H1 (cell line): ENCODE results near the gene SPDYE3. TPM values are rescaled to one million over a fixed set of nuclear protein-coding genes. Genes with fewer than 3 reads are reported as not detected.

Experiments
- CTCF ChIA-PET: fragments of 300-600 bp; sonication (Branson Sonifier 250); formaldehyde crosslinking; loops from one replicate; lab custom pipeline; 2021; ENCODE audit not compliant: partially characterized antibody; lab: Charles Lee
- POLR2A ChIA-PET: fragments of 300-600 bp; sonication (Branson Sonifier 250); formaldehyde crosslinking; loops from one replicate; lab custom pipeline; 2021; ENCODE audit warnings: inconsistent platforms; ENCODE audit not compliant: partially characterized antibody; lab: Charles Lee
- DNase-seq, 2 experiments: peaks; one replicate each; pipeline versions ENCODE4 v3.0.0 to v3.0.0-alpha.2; 2010 to 2022; ENCODE audit warnings: low spot score in 2 of 2, low read depth in 1 of 2, mixed read lengths in 1 of 2
- FAIRE-seq: peaks from 2 replicates; lab custom pipeline; 2011; peaks lifted over from hg19 to GRCh38; lab: Jason Lieb, UNC
- H2AFZ ChIP-seq: 2 replicates; pipeline ENCODE4 v1.8.1; 2012; ENCODE audit warnings: low read length, inconsistent platforms
- H2AK5ac ChIP-seq: 2 replicates; pipeline ENCODE4 v1.6.1; 2013; ENCODE audit warnings: low read depth, low read length
- H2BK120ac ChIP-seq: replicated peaks from 2 replicates; pipeline ENCODE3; 2013; ENCODE audit warnings: low read depth, low read length, inconsistent platforms
- H2BK12ac ChIP-seq: 2 replicates; pipeline ENCODE4 v1.6.1; 2013; ENCODE audit warnings: low read depth, low read length
- H2BK15ac ChIP-seq: 2 replicates; pipeline ENCODE4 v1.6.1; 2013; ENCODE audit warnings: low read length
- H2BK20ac ChIP-seq: 2 replicates; pipeline ENCODE4 v1.6.1; 2013; ENCODE audit warnings: low read length
- H2BK5ac ChIP-seq: 2 replicates; pipeline ENCODE4 v1.6.1; 2013; ENCODE audit warnings: low read depth, low read length
- H3K14ac ChIP-seq: 2 replicates; pipeline ENCODE4 v1.6.1; 2013; ENCODE audit warnings: inconsistent platforms; ENCODE audit not compliant: insufficient read length
- H3K18ac ChIP-seq: 2 replicates; pipeline ENCODE4 v1.6.1; 2013; ENCODE audit warnings: low read length; ENCODE audit errors: extremely low read depth
- H3K23ac ChIP-seq: 2 replicates; pipeline ENCODE4 v1.6.1; 2013; ENCODE audit warnings: inconsistent platforms; ENCODE audit not compliant: insufficient read length
- H3K23me2 ChIP-seq: 2 replicates; pipeline ENCODE4 v1.6.1; 2013; ENCODE audit warnings: low read depth, low read length
- H3K27ac ChIP-seq: 2 replicates; pipeline ENCODE4 v1.6.1; 2011; ENCODE audit warnings: low read depth, low read length, inconsistent platforms
- H3K27me3 ChIP-seq, 4 experiments: replicated peaks in 1 of 4; 1 replicate in 1 of 4; 2 replicates in 3 of 4; pipeline versions ENCODE4 v1.6.1 to v1.8.1; 2011 to 2013; ENCODE audit warnings: low read length in 3 of 4, mild to moderate bottlenecking in 3 of 4, inconsistent platforms in 2 of 4, mixed read lengths in 2 of 4, moderate library complexity in 1 of 4; ENCODE audit not compliant: control insufficient read depth in 3 of 4, insufficient read depth in 3 of 4; ENCODE audit errors: extremely low read depth in 1 of 4
- H3K36me3 ChIP-seq, 4 experiments: 2 replicates each; pipeline versions ENCODE4 v1.6.1 to v1.8.1; 2011 to 2013; ENCODE audit warnings: mild to moderate bottlenecking in 4 of 4, low read length in 3 of 4, moderate library complexity in 2 of 4, control low read depth in 1 of 4, inconsistent platforms in 1 of 4; ENCODE audit not compliant: insufficient read depth in 4 of 4, control insufficient read depth in 2 of 4
- H3K4ac ChIP-seq: replicated peaks from 2 replicates; pipeline ENCODE3; 2013; ENCODE audit warnings: low read length, low read depth, mixed read lengths, inconsistent platforms; ENCODE audit not compliant: insufficient read length
- H3K4me1 ChIP-seq, 4 experiments: replicated peaks in 1 of 4; 1 replicate in 1 of 4; 2 replicates in 3 of 4; pipeline versions ENCODE4 v1.6.1 to v1.8.1; 2011 to 2013; ENCODE audit warnings: low read length in 3 of 4, inconsistent platforms in 2 of 4, mixed read lengths in 1 of 4; ENCODE audit not compliant: insufficient read depth in 4 of 4, control insufficient read depth in 3 of 4
- H3K4me2 ChIP-seq, 2 experiments: 2 replicates each; pipeline versions ENCODE4 v1.6.1 to v1.8.1; 2011 to 2013; ENCODE audit warnings: low read depth in 2 of 2, low read length in 2 of 2, control low read depth in 1 of 2, inconsistent platforms in 1 of 2, mild to moderate bottlenecking in 1 of 2; ENCODE audit not compliant: insufficient read depth in 1 of 2
- H3K4me3 ChIP-seq, 4 experiments: fragments of 200-600, 300-600 bp in 1 of 4; sonication (generic), shearing (Covaris generic), sonication (Bioruptor Twin) in 1 of 4; 2 replicates each; pipeline versions ENCODE4 v1.5.1 to v1.8.1; 2011 to 2016; ENCODE audit warnings: low read length in 4 of 4, low read depth in 3 of 4, control low read depth in 2 of 4, inconsistent platforms in 2 of 4, mild to moderate bottlenecking in 2 of 4, mixed read lengths in 1 of 4, moderate library complexity in 1 of 4; ENCODE audit not compliant: insufficient read depth in 2 of 4; ENCODE audit errors: extremely low read depth in 1 of 4
- H3K56ac ChIP-seq: replicated peaks from 2 replicates; pipeline ENCODE3; 2013; ENCODE audit warnings: low read depth, mild to moderate bottlenecking, mixed read lengths, low read length, inconsistent platforms; ENCODE audit not compliant: insufficient read length
- H3K79me1 ChIP-seq: 2 replicates; pipeline ENCODE4 v1.6.1; 2013; ENCODE audit warnings: low read depth, low read length, control low read depth
- H3K79me2 ChIP-seq, 2 experiments: 2 replicates each; pipeline versions ENCODE4 v1.6.1 to v1.8.1; 2012 to 2013; ENCODE audit warnings: low read length in 2 of 2, mild to moderate bottlenecking in 2 of 2, inconsistent platforms in 1 of 2; ENCODE audit not compliant: insufficient read depth in 2 of 2, control insufficient read depth in 1 of 2
- H3K9ac ChIP-seq, 4 experiments: replicated peaks in 1 of 4; 1 replicate in 1 of 4; 2 replicates in 3 of 4; pipeline versions ENCODE4 v1.6.1 to v1.8.1; 2011 to 2013; ENCODE audit warnings: low read depth in 3 of 4, low read length in 3 of 4, control low read depth in 2 of 4, mild to moderate bottlenecking in 2 of 4, moderate library complexity in 2 of 4, inconsistent platforms in 1 of 4; ENCODE audit errors: extremely low read depth in 1 of 4
- H3K9me3 ChIP-seq, 2 experiments: 2 replicates each; pipeline versions ENCODE4 v1.6.1 to v1.8.1; 2012 to 2013; ENCODE audit warnings: mild to moderate bottlenecking in 2 of 2, moderate library complexity in 2 of 2, control low read depth in 1 of 2, inconsistent platforms in 1 of 2, low read depth in 1 of 2, low read length in 1 of 2, mixed read lengths in 1 of 2; ENCODE audit not compliant: insufficient read depth in 2 of 2
- H4K20me1 ChIP-seq, 2 experiments: replicated peaks in 1 of 2; 2 replicates each; pipeline versions ENCODE3 to v1.8.1; 2011 to 2013; ENCODE audit warnings: inconsistent platforms in 2 of 2, low read length in 2 of 2, mild to moderate bottlenecking in 1 of 2; ENCODE audit not compliant: insufficient read depth in 2 of 2, control insufficient read depth in 1 of 2
- H4K5ac ChIP-seq: 2 replicates; pipeline ENCODE4 v1.6.1; 2013; ENCODE audit warnings: low read length, low read depth, mixed read lengths, inconsistent platforms; ENCODE audit not compliant: insufficient read length
- H4K8ac ChIP-seq: 2 replicates; pipeline ENCODE4 v1.8.0; 2013; ENCODE audit warnings: mild to moderate bottlenecking, moderate library complexity, low read length, inconsistent platforms; ENCODE audit not compliant: insufficient read depth; ENCODE audit errors: extremely low read depth
- H4K91ac ChIP-seq: replicated peaks from 2 replicates; pipeline ENCODE3; 2013; ENCODE audit warnings: low read length, mixed read lengths, inconsistent platforms; ENCODE audit not compliant: insufficient read length
- BRCA1 ChIP-seq: IDR thresholded peaks from 2 replicates; pipeline ENCODE4 v1.6.1; 2012; ENCODE audit warnings: low read depth, low read length, improper control_type of control experiment
- CEBPB ChIP-seq: IDR thresholded peaks from 2 replicates; pipeline ENCODE4 v1.6.1; 2012; ENCODE audit warnings: low read depth, low read length
- JUN ChIP-seq: IDR thresholded peaks from 2 replicates; pipeline ENCODE4 v1.6.1; 2011; ENCODE audit warnings: low read depth, mild to moderate bottlenecking, improper control_type of control experiment, low read length
- RNF2 ChIP-seq: fragments of 200-900, 300-1000 bp; sonication (generic); IDR thresholded peaks from 2 replicates; pipeline ENCODE4 v1.7.1; 2016; ENCODE audit warnings: borderline replicate concordance, low read depth, mild to moderate bottlenecking, antibody characterized with exemption, low read length; ENCODE audit not compliant: poor library complexity, severe bottlenecking; ENCODE audit errors: missing control alignments
- SIN3A ChIP-seq, 2 experiments: IDR thresholded peaks in 1 of 2; conservative IDR thresholded peaks in 1 of 2; 2 replicates each; pipeline ENCODE4 v1.6.1; 2011 to 2012; ENCODE audit warnings: low read length in 2 of 2, improper control_type of control experiment in 1 of 2, low read depth in 1 of 2, mild to moderate bottlenecking in 1 of 2
- SP4 ChIP-seq: IDR thresholded peaks from 2 replicates; pipeline ENCODE4 v1.6.1; 2012; ENCODE audit warnings: low read length, inconsistent platforms
- SRF ChIP-seq: IDR thresholded peaks from 2 replicates; pipeline ENCODE4 v1.6.1; 2011; ENCODE audit warnings: mild to moderate bottlenecking, low read depth, low read length, moderate library complexity
- SUZ12 ChIP-seq: fragments of 200-600 bp; sonication (generic); IDR thresholded peaks from 2 replicates; pipeline ENCODE4 v1.6.1; 2012; ENCODE audit warnings: mild to moderate bottlenecking, inconsistent platforms, low read length, moderate library complexity, mixed read lengths
- TAF1 ChIP-seq: IDR thresholded peaks from 2 replicates; pipeline ENCODE4 v1.6.1; 2011; ENCODE audit warnings: mild to moderate bottlenecking, low read depth, low read length
- TEAD4 ChIP-seq: IDR thresholded peaks from 2 replicates; pipeline ENCODE4 v1.6.1; 2012; ENCODE audit warnings: low read depth, low read length, inconsistent platforms, mixed read lengths
- USF2 ChIP-seq: IDR thresholded peaks from 2 replicates; pipeline ENCODE4 v1.6.1; 2011; ENCODE audit warnings: low read length, improper control_type of control experiment
- WGBS, 2 experiments: shearing (Covaris generic) in 1 of 2; methylation state at CpG; one replicate each; pipeline versions ENCODE4 v1.1.6 to v1.1.7; 2013 to 2015; ENCODE audit warnings: low lambda C conversion rate in 2 of 2, mixed read lengths in 2 of 2, inconsistent platforms in 1 of 2, low coverage in 1 of 2, missing lambda C conversion rate in 1 of 2; ENCODE audit not compliant: insufficient replicate concordance in 2 of 2, insufficient coverage in 1 of 2, insufficient read length in 1 of 2; ENCODE audit errors: extremely low coverage in 1 of 2, missing lambda C conversion rate in 1 of 2; 5-methylcytosine and 5-hydroxymethylcytosine counted together
- polyA plus RNA-seq, 7 experiments: library from polyadenylated mRNA; depleted of rRNA in 3 of 7; stranded (reverse) in 5 of 7; unstranded in 2 of 7; fragments of >200 nt in 5 of 7; fragments of 200-250 nt in 2 of 7; gene quantifications; 1 replicate in 5 of 7; 2 replicates in 1 of 7; 4 replicates in 1 of 7; pipeline versions ENCODE4 v1.2.1 to v1.2.3, GENCODE V29; 2011 to 2013; ENCODE audit warnings: missing spikeins in 2 of 7, mixed read lengths in 2 of 7
- total RNA-seq: library from RNA; stranded (reverse); fragmentation: NEBNext Ultra II Directional; extraction: Animal tissue kit (Norgen Biotek cat#: 25700); gene quantifications from 2 replicates; pipeline ENCODE4 v1.2.1, GENCODE V29; 2021

The SPDYE3 gene
- total and polyA plus RNA-seq, 2 of the 8 experiments (the other 6 are each of a cell fraction or from before 2014, with no cell fraction given), result not detected

- Histone ChIP-seq H2AFZ (no peak overlapping the region), H3K4ac (no peak overlapping the region), H4K20me1 (peaks cover 2 to 14% of the 10 kb centered on the region in 2 experiments), H3K56ac (no peak overlapping the region), H3K4me1 (no peaks in the 10 kb centered on the region), H4K8ac (peak overlapping the region; percentile 51; the same call in 1 of the 2 replicates), H2AK5ac (no peak overlapping the region), H3K23ac (no peak overlapping the region), H4K5ac (no peak overlapping the region), H3K23me2 (no peaks in the 10 kb centered on the region), H3K79me2 (no peaks in the 10 kb centered on the region), H3K9ac (no peak overlapping the region), H4K91ac (no peak overlapping the region), H2BK5ac (0 out of 2 replicates have a peak overlapping the region, but pooled peaks have one; percentile 35), H3K4me3 (no peak overlapping the region), H3K14ac (no peak overlapping the region), H3K18ac (no peak overlapping the region), H3K36me3 (peaks cover 25 to 70% (median 45%) of the 10 kb centered on the region in 4 experiments), H2BK120ac (no peak overlapping the region), H3K27ac (no peak overlapping the region), H3K79me1 (no peaks in the 10 kb centered on the region; the same call in 1 of the 2 replicates), H2BK20ac (no peak overlapping the region), H2BK12ac (no peak overlapping the region), H3K4me2 (no peak overlapping the region), H2BK15ac (no peak overlapping the region), H3K27me3 (no peaks in the 10 kb centered on the region), H3K9me3 (no peaks in the 10 kb centered on the region)
- CTCF ChIA-PET, result interaction anchor here (0.7 to 2.3 kb wide), 3 partner anchors 8 to 21 kb away, joined by 3 to 7 read pairs (median 3); no protein-coding TSS in a partner anchor
- DNase-seq (no peak), FAIRE-seq (no peak)
- POLR2A ChIA-PET, result interaction anchor here (1.1 to 1.8 kb wide), 5 partner anchors 9 to 76 kb away, joined by 3 to 8 read pairs (median 4); partner anchors contain the start of gene ZCWPW1
- WGBS, 2 experiments, result 90% methylated on average over 10 of the region's 16 CpGs; no CpG with 5 or more reads in 1 of the 2 experiments
- TF ChIP-seq TEAD4 (no peak), SP4 (no peak), SIN3A (conservative IDR thresholded peaks at IDR 0.05 in 1 of 2, IDR thresholded peaks at IDR 0.05 in 1 of 2; ENCODE audit: low read depth in 1 of 2, low read length in 2 of 2) (no peak), TAF1 (no peak), SUZ12 (no peak), BRCA1 (no peak), SRF (no peak), JUN (no peak), USF2 (no peak), CEBPB (no peak), RNF2 (no peak)
Observed at GRCh38 chr7:100352984-100353684, 45.6 kb downstream of the SPDYE3 start.
